ENCODE measurements around the gene PXMP4. TPM values are rescaled to one million over a fixed set of nuclear protein-coding genes. Genes with fewer than 3 reads are reported as not detected.

Gene PXMP4
- total RNA-seq, 1 donor: 6.7 TPM

- peak; percentile 76 to 94 (median 92) for DNase-seq (ENCODE audit: low read depth in 2 of 3, low spot score in 2 of 3)
Observed at GRCh38 chr20:33686100-33686983, 33.8 kb downstream of the PXMP4 start, which contains the start of gene E2F1. E2F1 (minus strand) TSS chr20:33686385; CDS start chr20:33686264, 121 bp downstream.

GRCh38 chr20:33685328-33686099 is 34.6 kb downstream of the PXMP4 start:
- peak in 1 of 3 donors; percentile 47 for DNase-seq (ENCODE audit: low read depth in 2 of 3, low spot score in 2 of 3)

- no peak for DNase-seq (ENCODE audit: low read depth in 2 of 3, low spot score in 2 of 3)
Observed at GRCh38 chr20:33684533-33685327, 35.4 kb downstream of the PXMP4 start.

- DNase-seq (ENCODE audit: low read depth in 2 of 3, low spot score in 2 of 3): no peak
Observed at GRCh38 chr20:33681728-33682353, 38.3 kb downstream of the PXMP4 start.

- no peak for DNase-seq (ENCODE audit: low read depth in 2 of 3, low spot score in 2 of 3)
Observed at GRCh38 chr20:33681288-33681687, 38.8 kb downstream of the PXMP4 start.

- no peak for DNase-seq (ENCODE audit: low read depth in 2 of 3, low spot score in 2 of 3)
Observed at GRCh38 chr20:33680686-33681085, 39.4 kb downstream of the PXMP4 start.

GRCh38 chr20:33679758-33680485 is 40.2 kb downstream of the PXMP4 start:
- DNase-seq (ENCODE audit: low read depth in 2 of 3, low spot score in 2 of 3): no peak

GRCh38 chr20:33677991-33678702 is 42.0 kb downstream of the PXMP4 start:
- no peak for DNase-seq (ENCODE audit: low read depth in 2 of 3, low spot score in 2 of 3)

GRCh38 chr20:33676652-33677645 is 43.2 kb downstream of the PXMP4 start:
- DNase-seq (ENCODE audit: low read depth in 2 of 3, low spot score in 2 of 3): no peak

- no peak for DNase-seq (ENCODE audit: low read depth in 2 of 3, low spot score in 2 of 3)
Observed at GRCh38 chr20:33676121-33676520, 44.0 kb downstream of the PXMP4 start.

- DNase-seq (ENCODE audit: low read depth in 2 of 3, low spot score in 2 of 3): no peak
Observed at GRCh38 chr20:33675136-33675959, 44.8 kb downstream of the PXMP4 start.

- peak in 2 of 3 donors; percentile 61 to 63 for DNase-seq (ENCODE audit: low read depth in 2 of 3, low spot score in 2 of 3)
Observed at GRCh38 chr20:33674294-33675135, 45.6 kb downstream of the PXMP4 start, which contains the start of gene NECAB3. NECAB3 (minus strand) TSS chr20:33674428; CDS start chr20:33674352, 76 bp downstream.

GRCh38 chr20:33673410-33674293 is 46.5 kb downstream of the PXMP4 start:
- no peak for DNase-seq (ENCODE audit: low read depth in 2 of 3, low spot score in 2 of 3)

- no peak for DNase-seq (ENCODE audit: low read depth in 2 of 3, low spot score in 2 of 3)
Observed at GRCh38 chr20:33673114-33673409, 47.0 kb downstream of the PXMP4 start.

Data from hematopoietic multipotent progenitor cell (in vitro differentiated cells).